CD4-positive, CD25-positive, alpha-beta regulatory T cell (primary cell): ENCODE results near the gene ACVRL1. TPM values are rescaled to one million over a fixed set of nuclear protein-coding genes. Genes with fewer than 3 reads are reported as not detected.

Source experiments
- ATAC-seq, 2 donors: fragments of 150-1000 bp; cut with Tn5 transposase; one replicate each; pipeline ENCODE4 v1.10.0; 2021; ENCODE audit warnings: low read depth in 2 of 2, moderate number of reproducible peaks in 2 of 2, moderate library complexity in 1 of 2
- DNase-seq, 3 donors: peaks; one replicate each; pipeline versions ENCODE4 v3.0.0 to v3.0.0-alpha.2; 2012 to 2022; ENCODE audit warnings: mixed read lengths in 1 of 3
- H3K27ac ChIP-seq: one replicate; pipeline ENCODE4 v1.7.0; 2013; ENCODE audit warnings: mild to moderate bottlenecking, low read length; ENCODE audit not compliant: insufficient read depth, poor library complexity, severe bottlenecking
- H3K27me3 ChIP-seq: one replicate; pipeline ENCODE4 v1.7.0; 2013; ENCODE audit warnings: low read length; ENCODE audit not compliant: control insufficient read depth, insufficient read depth
- H3K36me3 ChIP-seq: one replicate; pipeline ENCODE4 v1.7.0; 2013; ENCODE audit warnings: mild to moderate bottlenecking, low read length, moderate library complexity; ENCODE audit not compliant: control insufficient read depth, insufficient read depth
- H3K4me1 ChIP-seq: 2 replicates; pipeline ENCODE4 v1.7.0; 2013; ENCODE audit warnings: mild to moderate bottlenecking, low read length; ENCODE audit not compliant: insufficient read depth, control insufficient read depth, poor library complexity, severe bottlenecking
- H3K4me3 ChIP-seq: one replicate; pipeline ENCODE4 v1.7.0; 2013; ENCODE audit warnings: low read depth, mild to moderate bottlenecking, low read length, moderate library complexity
- H3K9me3 ChIP-seq, 2 experiments: 1 replicate in 1 of 2; 2 replicates in 1 of 2; pipeline ENCODE4 v1.7.0; 2013; ENCODE audit warnings: low read length in 2 of 2, mild to moderate bottlenecking in 1 of 2, moderate library complexity in 1 of 2; ENCODE audit not compliant: control insufficient read depth in 2 of 2
- H3K27ac Mint-ChIP-seq, 3 donors: one replicate each; pipeline ENCODE4 v1.8.0; 2020 to 2022; ENCODE audit warnings: mild to moderate bottlenecking in 3 of 3, mixed read lengths in 3 of 3, moderate library complexity in 2 of 3
- H3K27me3 Mint-ChIP-seq: one replicate; pipeline ENCODE4 v1.8.0; 2022; ENCODE audit warnings: mild to moderate bottlenecking, mixed read lengths
- H3K36me3 Mint-ChIP-seq: one replicate; pipeline ENCODE4 v1.8.0; 2020; ENCODE audit warnings: mixed read lengths
- H3K4me1 Mint-ChIP-seq, 4 donors: one replicate each; pipeline ENCODE4 v1.8.0; 2020 to 2022; ENCODE audit warnings: mixed read lengths in 4 of 4, mild to moderate bottlenecking in 1 of 4
- H3K4me3 Mint-ChIP-seq, 4 donors: one replicate each; pipeline ENCODE4 v1.8.0; 2020 to 2022; ENCODE audit warnings: mild to moderate bottlenecking in 4 of 4, mixed read lengths in 4 of 4, moderate library complexity in 3 of 4
- H3K9me3 Mint-ChIP-seq, 7 donors: one replicate each; pipeline ENCODE4 v1.8.0; 2020 to 2022; ENCODE audit warnings: mixed read lengths in 7 of 7, mild to moderate bottlenecking in 3 of 7, moderate library complexity in 2 of 7
- polyA plus RNA-seq, 4 donors: library from polyadenylated mRNA; unstranded; fragments of 300-500 nt; fragmentation: Illumina TruSeq; gene quantifications; one replicate each; pipeline ENCODE4 v1.2.3, GENCODE V29; 2021
- total RNA-seq: library from RNA; stranded (reverse); gene quantifications from one replicate; pipeline ENCODE4 v1.2.3, GENCODE V29; 2022

Gene ACVRL1
- total and polyA plus RNA-seq, 5 donors from 2014 or later, result not detected

DNA sequence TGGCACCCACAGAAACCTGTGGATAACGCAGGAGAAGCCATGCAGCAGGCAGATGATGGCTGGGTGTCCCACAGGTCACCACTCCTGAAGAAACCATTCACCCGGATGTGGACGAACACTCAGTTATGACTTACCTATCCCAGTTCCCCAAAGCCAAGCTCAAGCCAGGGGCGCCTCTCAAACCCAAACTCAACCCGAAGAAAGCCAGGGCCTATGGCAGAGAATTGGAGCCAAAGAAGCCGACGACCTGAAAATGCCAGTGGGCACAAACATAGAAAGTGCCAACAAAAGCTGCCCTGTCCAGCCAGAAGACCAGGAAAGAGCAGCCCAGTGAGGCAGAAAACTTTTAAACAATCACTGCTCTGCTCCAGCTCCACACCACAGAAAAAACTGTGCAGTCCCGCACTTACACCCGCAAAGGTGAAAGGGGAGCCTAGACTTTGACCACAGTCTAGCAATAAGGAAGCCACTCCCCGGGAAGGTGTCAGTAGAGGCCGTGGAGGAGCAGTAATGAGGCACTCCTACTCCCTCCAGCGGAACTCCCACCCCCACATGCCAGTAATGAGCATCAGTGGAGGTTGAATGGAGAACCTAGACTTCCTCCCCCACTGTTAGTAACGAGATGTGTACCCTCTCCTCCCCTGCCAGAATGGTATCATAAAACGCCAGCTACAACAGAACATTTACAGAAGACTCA, 6.0 kb upstream of the ACVRL1 start:
- Mint-ChIP-seq H3K27ac (no peak overlapping the region), H3K4me1 (peaks cover 0 to 2% (median 0%) of the 10 kb centered on the region in 4 donors), H3K4me3 (no peak overlapping the region), H3K27me3 (peaks cover 27% of the 10 kb centered on the region), H3K36me3 (no peaks in the 10 kb centered on the region), H3K9me3 (no peaks in the 10 kb centered on the region)
- DNase-seq, result no peak
- peaks cover 2% of the 10 kb centered on the region for H3K27me3 ChIP-seq
- H3K4me3 ChIP-seq, result no peak overlapping the region
- no peak for ATAC-seq
- H3K27ac ChIP-seq, result no peak overlapping the region
- no peaks in the 10 kb centered on the region for H3K9me3 ChIP-seq
- no peaks in the 10 kb centered on the region for H3K36me3 ChIP-seq
- no peaks in the 10 kb centered on the region for H3K4me1 ChIP-seq

DNA sequence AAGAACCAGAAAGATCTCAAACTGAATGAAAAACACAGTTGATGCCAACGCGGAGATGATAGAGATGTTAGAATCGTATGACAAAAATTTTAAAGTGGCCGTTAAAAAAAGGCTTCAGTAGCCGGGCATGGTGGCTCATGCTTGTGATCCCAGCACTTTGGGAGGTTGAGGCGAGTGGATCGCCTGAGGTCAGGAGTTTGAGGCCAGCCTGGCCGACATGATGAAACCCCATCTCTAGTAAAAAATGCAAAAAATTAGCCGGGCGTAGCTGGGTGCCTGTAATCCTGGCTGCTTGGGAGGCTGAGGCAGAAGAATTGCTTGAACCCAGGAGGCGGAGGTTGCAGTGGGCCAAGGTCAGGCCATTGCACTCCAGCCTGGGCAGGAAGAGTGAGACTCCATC, 5.4 kb upstream of the ACVRL1 start:
- peaks cover 31% of the 10 kb centered on the region for H3K27me3 Mint-ChIP-seq
- H3K9me3 Mint-ChIP-seq, result no peaks in the 10 kb centered on the region
- H3K4me3 Mint-ChIP-seq, result no peak overlapping the region
- Histone ChIP-seq H3K4me3 (no peak overlapping the region), H3K27me3 (peaks cover 4% of the 10 kb centered on the region), H3K27ac (no peak overlapping the region), H3K9me3 (no peaks in the 10 kb centered on the region), H3K4me1 (no peaks in the 10 kb centered on the region), H3K36me3 (no peaks in the 10 kb centered on the region)
- DNase-seq (no peak), ATAC-seq (no peak)
- H3K36me3 Mint-ChIP-seq, result no peaks in the 10 kb centered on the region
- peaks cover 0 to 2% (median 0%) of the 10 kb centered on the region in 4 donors for H3K4me1 Mint-ChIP-seq
- H3K27ac Mint-ChIP-seq, result no peak overlapping the region

DNA sequence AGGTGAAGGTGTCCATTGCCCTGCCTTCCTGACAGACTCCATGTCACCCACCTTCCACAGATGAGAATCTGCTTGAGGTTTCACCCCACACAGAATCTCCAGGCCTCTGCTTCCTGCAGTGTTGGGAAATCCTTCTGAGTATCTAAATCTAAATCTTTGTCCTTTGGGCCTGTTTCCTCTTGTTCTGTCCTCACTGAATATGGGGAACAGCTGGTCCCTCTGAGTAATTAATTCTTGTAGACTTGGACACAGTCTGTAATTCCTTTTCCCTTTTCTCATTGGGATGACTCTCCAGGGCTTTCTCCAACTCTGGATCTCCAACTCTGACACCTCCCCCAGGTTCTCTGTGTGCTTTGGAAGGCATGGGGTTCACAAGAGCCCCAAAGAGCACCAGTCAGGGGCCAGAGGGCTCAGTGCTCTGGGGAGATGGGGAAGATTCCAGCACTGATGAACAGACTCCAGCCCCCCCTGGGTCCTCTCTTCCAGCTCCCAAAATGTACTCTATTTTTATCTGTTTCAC, 2.3 kb upstream of the ACVRL1 start:
- Mint-ChIP-seq H3K27ac (no peak overlapping the region), H3K4me1 (peaks cover 0 to 2% (median 0%) of the 10 kb centered on the region in 4 donors), H3K36me3 (no peaks in the 10 kb centered on the region), H3K9me3 (peaks cover 0 to 2% (median 0%) of the 10 kb centered on the region in 7 donors), H3K4me3 (no peak overlapping the region), H3K27me3 (peaks cover 34% of the 10 kb centered on the region)
- Histone ChIP-seq H3K36me3 (no peaks in the 10 kb centered on the region), H3K27ac (no peak overlapping the region), H3K27me3 (peaks cover 16% of the 10 kb centered on the region), H3K4me3 (no peak overlapping the region), H3K9me3 (no peaks in the 10 kb centered on the region), H3K4me1 (no peaks in the 10 kb centered on the region)
- DNase-seq, result no peak
- ATAC-seq, result no peak

DNA sequence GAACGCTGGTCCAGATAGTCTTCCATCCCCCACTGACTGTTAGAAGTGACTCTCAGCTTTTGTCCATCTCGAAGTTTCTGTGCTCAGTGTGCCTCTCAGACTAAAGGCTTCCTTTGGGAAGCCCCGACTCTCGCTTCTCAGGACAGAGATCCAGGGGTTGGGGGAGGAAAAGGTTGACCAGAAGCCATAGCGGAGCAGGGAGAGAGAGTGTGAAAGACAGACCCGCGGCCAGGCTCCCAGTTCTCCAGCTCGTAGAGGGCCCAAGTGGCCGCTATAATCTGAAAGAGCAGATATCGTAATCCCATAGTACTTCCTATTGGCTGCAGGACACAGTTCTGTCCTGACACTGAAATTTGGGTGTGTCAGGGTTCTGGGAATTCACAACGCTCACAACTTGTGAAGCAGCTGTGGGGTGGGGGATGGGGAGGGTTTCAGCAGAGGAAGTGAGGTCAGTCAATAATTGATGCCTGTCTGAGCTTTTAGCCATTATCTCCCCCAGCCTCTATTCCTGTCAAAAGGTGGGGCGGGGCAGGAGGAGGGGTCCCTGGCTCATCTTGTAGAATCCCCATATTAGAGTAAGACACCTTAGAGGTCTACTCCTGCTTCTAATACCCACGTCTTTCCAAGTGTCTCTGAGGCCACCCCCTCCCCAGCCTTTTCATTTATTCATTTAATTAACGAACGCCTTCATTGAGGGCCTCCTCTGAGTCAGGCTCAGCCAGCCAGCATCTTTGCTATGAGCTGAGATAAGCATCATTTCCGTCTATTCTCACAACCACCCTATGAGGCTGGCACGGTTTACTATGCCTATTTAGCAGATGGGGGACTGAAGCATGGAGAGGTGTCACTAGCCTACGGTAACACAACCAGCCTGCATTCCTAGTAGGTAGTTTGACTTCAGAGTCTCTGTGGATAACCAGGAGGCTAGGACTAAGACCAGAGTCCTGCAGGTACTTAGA, 1.6 kb upstream of the ACVRL1 start:
- H3K27ac Mint-ChIP-seq, result no peak overlapping the region
- H3K4me1 Mint-ChIP-seq, result peaks cover 0 to 2% (median 0%) of the 10 kb centered on the region in 4 donors
- Histone ChIP-seq H3K36me3 (no peaks in the 10 kb centered on the region), H3K27ac (no peak overlapping the region), H3K4me3 (no peak overlapping the region), H3K9me3 (no peaks in the 10 kb centered on the region), H3K4me1 (no peaks in the 10 kb centered on the region), H3K27me3 (peaks cover 16% of the 10 kb centered on the region)
- H3K4me3 Mint-ChIP-seq, result no peak overlapping the region
- no peaks in the 10 kb centered on the region for H3K36me3 Mint-ChIP-seq
- peaks cover 0 to 2% (median 0%) of the 10 kb centered on the region in 7 donors for H3K9me3 Mint-ChIP-seq
- peaks cover 34% of the 10 kb centered on the region for H3K27me3 Mint-ChIP-seq
- ATAC-seq, result no peak
- no peak for DNase-seq

DNA sequence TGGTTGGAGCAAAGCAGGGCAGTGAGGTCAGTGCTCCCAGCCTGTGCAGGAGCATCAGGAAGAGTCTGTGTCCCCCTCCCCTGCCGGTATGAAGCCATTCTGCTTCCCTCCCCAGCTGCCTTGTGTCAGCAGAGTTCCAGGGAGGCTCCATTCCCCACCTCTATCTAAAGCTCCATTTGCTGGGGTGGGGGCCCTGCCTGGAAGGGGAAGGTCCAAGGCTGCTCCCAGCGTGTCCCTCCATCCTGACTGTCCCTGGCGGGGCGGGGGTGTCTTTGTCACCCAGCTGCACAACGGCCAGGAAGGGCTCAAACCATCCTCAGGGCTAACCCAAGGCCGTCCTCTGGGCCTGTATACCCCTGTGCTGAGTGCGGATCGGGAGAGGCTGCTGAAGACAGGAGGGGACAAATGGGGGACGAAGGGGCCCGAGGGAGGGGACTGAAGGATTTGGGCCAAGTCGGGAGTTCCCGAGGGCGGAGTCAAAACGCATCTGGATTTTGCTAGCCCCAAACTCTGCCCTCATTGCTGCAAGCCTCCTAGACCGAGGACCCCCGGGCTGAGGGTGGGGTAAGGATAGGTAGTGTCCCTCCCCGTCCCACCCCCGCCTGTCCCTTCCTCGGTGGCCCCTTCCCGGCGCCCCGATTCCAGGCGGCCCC, 748 bp upstream of the ACVRL1 start:
- no peak for DNase-seq
- H3K4me1 Mint-ChIP-seq, result peaks cover 0 to 2% (median 0%) of the 10 kb centered on the region in 4 donors
- H3K27ac Mint-ChIP-seq, result peak overlapping the region in 1 of 3 donors; percentile 71
- no peak overlapping the region for H3K4me3 ChIP-seq
- peaks cover 34% of the 10 kb centered on the region for H3K27me3 Mint-ChIP-seq
- no peaks in the 10 kb centered on the region for H3K9me3 ChIP-seq
- no peaks in the 10 kb centered on the region for H3K36me3 Mint-ChIP-seq
- no peak overlapping the region for H3K27ac ChIP-seq
- peaks cover 0 to 2% (median 0%) of the 10 kb centered on the region in 7 donors for H3K9me3 Mint-ChIP-seq
- ATAC-seq, result no peak
- H3K4me1 ChIP-seq, result no peaks in the 10 kb centered on the region
- peaks cover 16% of the 10 kb centered on the region for H3K27me3 ChIP-seq
- H3K4me3 Mint-ChIP-seq, result peak overlapping the region in 1 of 4 donors; percentile 19
- no peaks in the 10 kb centered on the region for H3K36me3 ChIP-seq

DNA sequence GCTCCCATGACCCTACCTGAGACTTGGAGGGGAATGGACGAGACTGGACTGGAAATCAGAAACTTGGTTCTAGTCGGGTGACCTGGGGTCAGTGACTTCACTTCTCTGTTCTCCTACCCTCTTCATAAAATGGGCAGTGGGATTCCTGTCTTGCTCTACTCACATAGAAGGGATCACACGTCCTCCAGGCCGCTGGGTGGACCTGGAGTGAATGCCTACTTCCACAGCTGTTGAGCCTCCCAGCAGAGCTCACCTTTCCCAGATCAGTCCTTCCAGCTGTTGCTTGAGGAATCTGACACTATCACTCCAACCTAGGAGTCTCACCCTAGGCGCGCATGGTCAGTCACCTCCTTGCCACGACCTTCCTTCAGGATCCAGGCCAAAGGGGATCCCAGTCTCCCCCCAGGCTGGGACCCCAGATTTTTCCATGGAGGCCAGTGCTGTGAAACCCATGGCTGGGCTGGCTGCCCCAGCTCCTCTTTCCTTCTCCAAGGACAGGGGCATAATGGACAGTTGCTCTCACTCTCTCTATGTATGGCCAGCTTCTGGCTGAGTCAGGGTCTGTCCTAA, 637 bp downstream of the ACVRL1 start:
- no peak for ATAC-seq

More for the DNA sequence above, 637 bp downstream of the ACVRL1 start:
- Mint-ChIP-seq H3K9me3 (peaks cover 0 to 2% (median 0%) of the 10 kb centered on the region in 7 donors), H3K27ac (no peak overlapping the region), H3K36me3 (no peaks in the 10 kb centered on the region), H3K27me3 (peaks cover 34% of the 10 kb centered on the region), H3K4me3 (no peak overlapping the region), H3K4me1 (peaks cover 0 to 2% (median 0%) of the 10 kb centered on the region in 4 donors)
- DNase-seq, result no peak
- peaks cover 16% of the 10 kb centered on the region for H3K27me3 ChIP-seq
- no peaks in the 10 kb centered on the region for H3K36me3 ChIP-seq
- H3K4me3 ChIP-seq, result no peak overlapping the region
- H3K4me1 ChIP-seq, result no peaks in the 10 kb centered on the region
- no peaks in the 10 kb centered on the region for H3K9me3 ChIP-seq
- H3K27ac ChIP-seq, result no peak overlapping the region
